CD14-positive monocyte (primary cell): Measurements from ENCODE around the gene FKBP10. TPM values are rescaled to one million over a fixed set of nuclear protein-coding genes. Genes with fewer than 3 reads are reported as not detected.

Source experiments
- DNase-seq, 3 donors: peaks; one replicate each; pipeline ENCODE4 v3.0.0-alpha.2; 2011 to 2022
- H2AFZ ChIP-seq: 2 replicates; pipeline ENCODE4 v1.6.0; 2012; ENCODE audit warnings: mild to moderate bottlenecking, low read depth, low read length, inconsistent platforms; ENCODE audit not compliant: insufficient read depth, poor library complexity, severe bottlenecking
- H3K27ac ChIP-seq, 2 donors: 1 replicate in 1 of 2; 2 replicates in 1 of 2; pipeline ENCODE4 v1.5.1; 2012 to 2013; ENCODE audit warnings: low read length in 2 of 2, control low read depth in 1 of 2, inconsistent platforms in 1 of 2, low read depth in 1 of 2, mild to moderate bottlenecking in 1 of 2
- H3K27me3 ChIP-seq, 2 donors: one replicate each; pipeline versions ENCODE4 v1.6.0 to v1.6.1; 2011 to 2013; ENCODE audit warnings: low read length in 2 of 2; ENCODE audit not compliant: control insufficient read depth in 2 of 2, insufficient read depth in 2 of 2
- H3K36me3 ChIP-seq, 2 donors: replicated peaks in 1 of 2; 1 replicate in 1 of 2; 2 replicates in 1 of 2; pipeline versions ENCODE4 v1.5.1 to v1.6.1; 2012 to 2013; ENCODE audit warnings: low read length in 2 of 2, control low read depth in 1 of 2, inconsistent platforms in 1 of 2, mild to moderate bottlenecking in 1 of 2; ENCODE audit not compliant: insufficient read depth in 2 of 2, control insufficient read depth in 1 of 2
- H3K4me1 ChIP-seq, 2 donors: 1 replicate in 1 of 2; 2 replicates in 1 of 2; pipeline versions ENCODE4 v1.5.1 to v1.6.1; 2012 to 2013; ENCODE audit warnings: low read length in 2 of 2, control low read depth in 1 of 2, inconsistent platforms in 1 of 2, mild to moderate bottlenecking in 1 of 2, moderate library complexity in 1 of 2; ENCODE audit not compliant: insufficient read depth in 2 of 2, control insufficient read depth in 1 of 2
- H3K4me2 ChIP-seq: replicated peaks from 2 replicates; pipeline ENCODE3; 2012; ENCODE audit warnings: low read length, moderate library complexity, mild to moderate bottlenecking; ENCODE audit not compliant: poor library complexity, severe bottlenecking; ENCODE audit errors: extremely low read depth
- H3K4me3 ChIP-seq, 3 experiments: fragments of 200-600 bp in 1 of 3; sonication (generic) in 1 of 3; replicated peaks in 1 of 3; 1 replicate in 2 of 3; 2 replicates in 1 of 3; pipeline ENCODE4 v1.5.1; 2011 to 2013; ENCODE audit warnings: low read length in 3 of 3, mild to moderate bottlenecking in 3 of 3, control low read depth in 2 of 3, low read depth in 2 of 3, inconsistent platforms in 1 of 3, moderate library complexity in 1 of 3
- H3K79me2 ChIP-seq: 2 replicates; pipeline ENCODE4 v1.6.0; 2012; ENCODE audit warnings: mild to moderate bottlenecking, control low read depth, inconsistent platforms, low read length, moderate library complexity; ENCODE audit not compliant: insufficient read depth
- H3K9ac ChIP-seq: 2 replicates; pipeline ENCODE4 v1.6.0; 2017; ENCODE audit warnings: low read length, mild to moderate bottlenecking; ENCODE audit not compliant: insufficient read depth, poor library complexity, severe bottlenecking
- H3K9me3 ChIP-seq, 2 donors: replicated peaks in 1 of 2; 1 replicate in 1 of 2; 2 replicates in 1 of 2; pipeline versions ENCODE4 v1.5.1 to v1.6.1; 2012 to 2013; ENCODE audit warnings: low read length in 2 of 2, control low read depth in 1 of 2; ENCODE audit not compliant: control insufficient read depth in 1 of 2, insufficient read depth in 1 of 2
- H4K20me1 ChIP-seq: 2 replicates; pipeline ENCODE4 v1.6.0; 2012; ENCODE audit warnings: mild to moderate bottlenecking, low read length, control low read depth, moderate library complexity; ENCODE audit not compliant: insufficient read depth
- H3K27ac Mint-ChIP-seq, 7 donors: one replicate each; pipeline ENCODE4 v1.8.0; 2020; ENCODE audit warnings: mild to moderate bottlenecking in 7 of 7, mixed read lengths in 7 of 7, moderate library complexity in 6 of 7, inconsistent platforms in 2 of 7
- H3K27me3 Mint-ChIP-seq, 3 donors: one replicate each; pipeline ENCODE4 v1.8.0; 2021 to 2022; ENCODE audit warnings: low read depth in 3 of 3, mild to moderate bottlenecking in 3 of 3, mixed read lengths in 3 of 3, moderate library complexity in 3 of 3, inconsistent platforms in 1 of 3
- H3K36me3 Mint-ChIP-seq, 2 donors: one replicate each; pipeline ENCODE4 v1.8.0; 2020; ENCODE audit warnings: mixed read lengths in 2 of 2, inconsistent platforms in 1 of 2, mild to moderate bottlenecking in 1 of 2
- H3K4me1 Mint-ChIP-seq: one replicate; pipeline ENCODE4 v1.8.0; 2020; ENCODE audit warnings: mild to moderate bottlenecking, mixed read lengths
- H3K4me3 Mint-ChIP-seq, 2 donors: one replicate each; pipeline ENCODE4 v1.8.0; 2020; ENCODE audit warnings: mild to moderate bottlenecking in 2 of 2, mixed read lengths in 2 of 2, moderate library complexity in 1 of 2
- H3K9me3 Mint-ChIP-seq, 7 donors: one replicate each; pipeline ENCODE4 v1.8.0; 2020 to 2022; ENCODE audit warnings: mixed read lengths in 7 of 7, mild to moderate bottlenecking in 6 of 7, moderate library complexity in 6 of 7, inconsistent platforms in 2 of 7
- WGBS: methylation state at CpG from one replicate; pipeline ENCODE4 v1.1.5; 2013; ENCODE audit warnings: missing lambda C conversion rate; ENCODE audit not compliant: insufficient coverage; 5-methylcytosine and 5-hydroxymethylcytosine counted together
- intact Hi-C, 2 donors: fragments of 100-400 bp; cut with micrococcal nuclease; formaldehyde crosslinking; loops; one replicate each; pipeline versions ENCODE4 v1.15.0 to v1.15.1; 2023
- polyA plus RNA-seq, 3 donors: library from polyadenylated mRNA; depleted of rRNA in 1 of 3; unstranded in 2 of 3; stranded (reverse) in 1 of 3; fragments of 300-500 nt in 2 of 3; fragments of >200 nt in 1 of 3; fragmentation: Illumina TruSeq in 2 of 3; gene quantifications; 1 replicate in 2 of 3; 2 replicates in 1 of 3; pipeline ENCODE4 v1.2.3, GENCODE V29; 2012 to 2021
- TF ChIP-seq, protein P1 (sequence below): fragments of 200-600 bp; IDR thresholded peaks from one replicate; pipeline ENCODE4 v1.8.0; 2022; ENCODE audit warnings: antibody characterized with exemption, mild to moderate bottlenecking

Gene FKBP10
- polyA plus RNA-seq, 3 donors, result not detected

DNA sequence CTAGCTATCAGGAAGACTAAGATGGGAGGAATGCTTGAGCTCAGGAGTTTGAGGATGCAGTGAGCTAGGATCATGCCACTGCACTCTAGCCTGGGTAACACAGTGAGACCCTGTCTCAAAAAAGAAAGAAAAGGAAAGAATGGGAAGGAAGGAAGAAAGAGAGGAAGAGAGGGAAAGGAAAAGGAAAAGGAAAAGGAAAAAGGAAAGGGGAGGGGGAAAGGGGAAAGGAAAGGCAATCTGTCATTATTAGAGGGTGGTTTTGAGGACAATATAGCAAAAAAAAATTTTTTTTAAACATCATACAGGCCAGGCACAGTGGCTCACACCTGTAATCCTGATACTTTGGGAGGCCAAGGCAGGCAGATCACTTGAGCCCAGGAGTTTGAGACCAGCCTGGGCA is 46.7 kb upstream of the FKBP10 start:
- Mint-ChIP-seq H3K4me3 (no peak overlapping the region), H3K4me1 (no peaks in the 10 kb centered on the region), H3K27me3 (peaks cover 0 to 3% (median 1%) of the 10 kb centered on the region in 3 donors), H3K9me3 (no peaks in the 10 kb centered on the region), H3K36me3 (peaks cover 35% of the 10 kb centered on the region in 2 donors), H3K27ac (no peak overlapping the region)
- Histone ChIP-seq H2AFZ (no peak overlapping the region), H4K20me1 (no peaks in the 10 kb centered on the region), H3K4me3 (no peak overlapping the region), H3K4me2 (no peak overlapping the region), H3K27ac (no peak overlapping the region), H3K9ac (no peak overlapping the region), H3K79me2 (no peaks in the 10 kb centered on the region), H3K27me3 (no peaks in the 10 kb centered on the region), H3K36me3 (peaks cover 61 to 91% of the 10 kb centered on the region in 2 donors), H3K9me3 (no peaks in the 10 kb centered on the region), H3K4me1 (no peaks in the 10 kb centered on the region)
- TF ChIP-seq, protein P1, sequence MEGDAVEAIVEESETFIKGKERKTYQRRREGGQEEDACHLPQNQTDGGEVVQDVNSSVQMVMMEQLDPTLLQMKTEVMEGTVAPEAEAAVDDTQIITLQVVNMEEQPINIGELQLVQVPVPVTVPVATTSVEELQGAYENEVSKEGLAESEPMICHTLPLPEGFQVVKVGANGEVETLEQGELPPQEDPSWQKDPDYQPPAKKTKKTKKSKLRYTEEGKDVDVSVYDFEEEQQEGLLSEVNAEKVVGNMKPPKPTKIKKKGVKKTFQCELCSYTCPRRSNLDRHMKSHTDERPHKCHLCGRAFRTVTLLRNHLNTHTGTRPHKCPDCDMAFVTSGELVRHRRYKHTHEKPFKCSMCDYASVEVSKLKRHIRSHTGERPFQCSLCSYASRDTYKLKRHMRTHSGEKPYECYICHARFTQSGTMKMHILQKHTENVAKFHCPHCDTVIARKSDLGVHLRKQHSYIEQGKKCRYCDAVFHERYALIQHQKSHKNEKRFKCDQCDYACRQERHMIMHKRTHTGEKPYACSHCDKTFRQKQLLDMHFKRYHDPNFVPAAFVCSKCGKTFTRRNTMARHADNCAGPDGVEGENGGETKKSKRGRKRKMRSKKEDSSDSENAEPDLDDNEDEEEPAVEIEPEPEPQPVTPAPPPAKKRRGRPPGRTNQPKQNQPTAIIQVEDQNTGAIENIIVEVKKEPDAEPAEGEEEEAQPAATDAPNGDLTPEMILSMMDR, result no peak
- DNase-seq, result no peak
- intact Hi-C loops, result no loop called here

DNA sequence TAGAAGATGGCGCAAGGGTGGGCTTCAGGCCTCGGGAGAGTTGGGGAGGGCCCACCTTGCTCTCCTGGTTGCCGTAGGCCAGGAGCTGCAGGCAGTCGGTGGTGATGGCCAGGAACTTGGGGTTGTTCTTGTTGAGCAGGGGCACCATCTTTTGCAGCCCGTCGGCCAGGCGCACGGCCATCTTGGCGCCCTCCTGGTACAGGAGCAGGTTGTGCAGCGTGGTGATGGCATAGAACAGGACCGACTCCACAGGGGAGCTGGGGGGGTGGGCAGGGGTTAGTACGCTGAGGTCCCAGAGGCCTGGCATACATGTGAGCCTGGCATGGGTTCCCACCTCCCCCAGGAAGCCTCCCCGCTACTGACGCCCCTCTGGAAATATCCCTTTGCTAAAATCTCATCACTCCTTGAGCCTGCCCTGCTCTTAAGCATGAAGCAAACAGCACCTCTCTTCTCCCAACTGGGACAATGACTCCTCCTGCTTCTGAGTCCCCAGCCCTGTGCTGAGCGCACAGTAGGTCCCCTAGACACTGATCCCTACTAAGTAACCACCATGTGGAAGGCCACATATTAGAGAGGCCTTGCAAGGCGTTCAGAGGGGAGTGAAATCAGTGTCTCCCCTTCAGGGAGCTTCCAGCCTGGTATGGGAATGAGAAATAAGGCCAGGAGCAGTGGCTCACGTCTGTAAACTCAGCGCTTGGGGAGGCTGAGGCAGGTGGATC is 45.3 kb upstream of the FKBP10 start:
- H3K4me3 ChIP-seq, result no peak overlapping the region
- H3K9me3 Mint-ChIP-seq, result peaks cover 0 to 2% (median 0%) of the 10 kb centered on the region in 7 donors
- H4K20me1 ChIP-seq, result peaks cover 7% of the 10 kb centered on the region
- WGBS, result 96% methylated on average over 14 of the region's 18 CpGs
- DNase-seq, result no peak
- H3K27me3 Mint-ChIP-seq, result peaks cover 0 to 6% (median 1%) of the 10 kb centered on the region in 3 donors
- no peaks in the 10 kb centered on the region for H3K4me1 Mint-ChIP-seq
- no peak overlapping the region for H3K27ac Mint-ChIP-seq
- H2AFZ ChIP-seq, result no peak overlapping the region
- no peak overlapping the region for H3K4me2 ChIP-seq
- intact Hi-C loops, result no loop called here
- H3K27ac ChIP-seq, result no peak overlapping the region
- no peaks in the 10 kb centered on the region for H3K79me2 ChIP-seq
- H3K36me3 Mint-ChIP-seq, result peaks cover 29 to 40% of the 10 kb centered on the region in 2 donors
- no peaks in the 10 kb centered on the region for H3K9me3 ChIP-seq
- H3K27me3 ChIP-seq, result no peaks in the 10 kb centered on the region
- H3K4me3 Mint-ChIP-seq, result no peak overlapping the region
- TF ChIP-seq, protein P1, result no peak
- peaks cover 58 to 92% of the 10 kb centered on the region in 2 donors for H3K36me3 ChIP-seq
- no peak overlapping the region for H3K9ac ChIP-seq
- H3K4me1 ChIP-seq, result no peaks in the 10 kb centered on the region
